Mesodermal cell (in vitro differentiated cells): Measurements from ENCODE around the gene KIAA1755.

Experiments
- H3K27ac ChIP-seq: 2 replicates; pipeline ENCODE4 v1.7.0; 2013; ENCODE audit warnings: mild to moderate bottlenecking, low read depth, low read length, moderate library complexity; ENCODE audit not compliant: severe bottlenecking
- H3K36me3 ChIP-seq: 2 replicates; pipeline ENCODE4 v1.7.1; 2013; ENCODE audit warnings: mild to moderate bottlenecking, low read length, moderate library complexity; ENCODE audit not compliant: control insufficient read depth, insufficient read depth
- H3K4me1 ChIP-seq: one replicate; pipeline ENCODE4 v1.7.1; 2013; ENCODE audit warnings: mild to moderate bottlenecking, low read length; ENCODE audit not compliant: insufficient read depth, control insufficient read depth, poor library complexity, severe bottlenecking
- H3K4me3 ChIP-seq: 2 replicates; pipeline ENCODE4 v1.7.0; 2013; ENCODE audit warnings: low read length, control low read depth, mild to moderate bottlenecking; ENCODE audit not compliant: insufficient read depth, poor library complexity, severe bottlenecking; ENCODE audit errors: extremely low read depth
- H3K9me3 ChIP-seq: 2 replicates; pipeline ENCODE4 v1.7.1; 2013; ENCODE audit warnings: mild to moderate bottlenecking, low read length, moderate library complexity; ENCODE audit not compliant: control insufficient read depth
- WGBS, 2 experiments: methylation state at CpG; one replicate each; pipeline ENCODE4 v1.1.5; 2013; ENCODE audit warnings: missing lambda C conversion rate in 2 of 2; ENCODE audit not compliant: insufficient coverage in 2 of 2; 5-methylcytosine and 5-hydroxymethylcytosine counted together

Gene KIAA1755

DNA sequence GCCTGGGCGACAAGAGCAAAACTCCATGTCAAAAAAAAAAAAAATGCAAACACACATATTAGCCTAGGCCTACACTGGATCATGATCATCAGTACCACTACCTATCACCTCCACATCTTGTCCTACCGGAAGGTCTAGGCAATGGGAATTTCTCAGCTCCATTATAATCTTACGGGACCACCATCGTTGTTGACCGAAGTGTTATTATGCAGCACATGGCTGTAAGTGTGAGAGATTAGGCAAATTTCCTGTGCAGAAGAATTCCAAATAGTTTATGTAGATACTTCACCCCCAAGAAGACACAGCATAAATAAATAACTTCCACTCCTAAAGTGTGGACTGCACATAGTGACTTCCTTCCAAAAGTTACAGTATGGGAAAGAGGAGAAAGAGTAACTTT is 16.8 kb upstream of the KIAA1755 start:
- Histone ChIP-seq H3K4me3 (no peak overlapping the region), H3K9me3 (peaks cover 14% of the 10 kb centered on the region), H3K27ac (no peak overlapping the region), H3K36me3 (no peaks in the 10 kb centered on the region), H3K4me1 (peaks cover 24% of the 10 kb centered on the region)
- WGBS, 2 experiments, result 100% methylated on average over 2 of the region's 5 CpGs; no CpG with 5 or more reads in 1 of the 2 experiments

DNA sequence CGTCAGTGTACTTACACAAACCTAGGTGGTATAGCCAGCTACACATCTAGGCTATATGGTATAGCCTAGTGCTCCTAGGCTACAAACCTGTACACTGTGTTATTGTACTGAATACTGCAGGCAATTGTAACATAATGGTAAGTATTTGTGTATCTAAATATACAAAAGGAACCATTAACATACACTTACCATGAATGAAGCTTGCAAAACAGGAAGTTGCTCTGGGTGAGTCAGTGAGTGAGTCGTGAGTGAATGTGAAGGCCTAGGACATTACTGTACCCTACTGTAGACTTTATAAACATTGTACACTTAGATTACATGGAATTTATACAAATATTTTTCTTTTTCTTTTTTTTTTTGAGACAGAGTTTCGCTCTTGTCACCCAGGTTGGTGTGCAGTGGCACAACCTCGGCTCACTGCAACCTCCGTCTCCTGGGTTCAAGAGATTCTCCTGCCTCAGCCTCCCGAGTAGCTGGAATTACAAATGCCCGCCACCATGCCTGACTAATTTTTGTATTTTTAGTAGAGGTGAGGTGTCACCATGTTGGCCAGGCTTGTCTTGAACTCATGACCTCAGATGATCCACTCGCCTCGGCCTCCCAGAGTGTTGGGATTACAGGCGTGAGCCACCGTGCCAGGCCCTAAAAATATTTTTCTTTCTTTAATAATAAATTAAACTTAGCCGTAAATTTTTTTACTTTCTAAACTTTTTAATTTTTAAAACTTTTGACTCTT is 15.4 kb upstream of the KIAA1755 start:
- H3K4me1 ChIP-seq, result peaks cover 33% of the 10 kb centered on the region
- WGBS, 2 experiments, result 96 to 98% methylated on average over 5 to 8 of the region's 12 CpGs
- no peaks in the 10 kb centered on the region for H3K36me3 ChIP-seq
- H3K4me3 ChIP-seq, result no peak overlapping the region
- peak overlapping the region; percentile 64 for H3K27ac ChIP-seq
- H3K9me3 ChIP-seq, result peaks cover 7% of the 10 kb centered on the region

DNA sequence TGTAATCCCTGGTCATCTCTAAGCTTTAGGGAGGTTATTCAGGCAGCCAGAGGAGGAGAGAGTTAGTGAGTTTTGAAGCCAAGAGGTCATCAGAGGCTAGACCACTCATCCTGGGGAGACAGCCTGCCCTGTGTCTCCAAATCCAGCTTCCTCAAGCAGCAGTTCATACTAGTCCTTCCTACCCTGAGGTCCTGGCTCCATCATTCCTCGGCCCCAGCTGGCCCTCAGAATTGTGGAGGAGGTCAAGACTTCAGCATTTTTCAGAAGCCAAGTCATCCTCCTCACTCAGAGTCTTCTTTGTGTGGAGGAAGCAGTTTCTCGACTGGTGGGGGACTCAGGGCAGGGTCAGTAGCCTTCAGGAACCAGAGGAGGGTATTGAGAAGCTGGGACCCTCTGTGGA is 12.4 kb upstream of the KIAA1755 start:
- Histone ChIP-seq H3K4me1 (peaks cover 34% of the 10 kb centered on the region), H3K36me3 (no peaks in the 10 kb centered on the region), H3K9me3 (peaks cover 6% of the 10 kb centered on the region), H3K4me3 (no peak overlapping the region), H3K27ac (no peak overlapping the region)
- 80 to 88% methylated on average over 1 of the region's 2 CpGs for WGBS, 2 experiments

DNA sequence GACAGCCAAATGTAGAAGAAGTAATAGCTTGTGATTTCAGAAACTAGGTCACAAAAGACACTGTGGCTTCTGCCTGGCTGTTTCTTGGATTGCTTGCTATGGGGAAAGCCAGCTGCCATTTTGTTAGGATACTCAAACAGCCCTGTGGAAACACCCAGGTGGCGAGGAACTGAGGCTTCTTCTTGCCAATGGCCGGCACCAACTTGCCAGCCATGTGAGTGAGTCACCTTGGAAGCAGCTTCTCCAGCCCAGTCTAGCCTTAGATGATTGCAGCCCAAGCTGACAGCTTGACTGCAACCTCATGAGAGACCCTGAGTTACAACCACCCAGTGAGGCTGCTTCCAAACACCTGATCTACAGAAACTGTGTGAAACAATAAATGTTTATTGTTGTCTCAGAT is 11.9 kb upstream of the KIAA1755 start:
- Histone ChIP-seq H3K27ac (no peak overlapping the region), H3K36me3 (no peaks in the 10 kb centered on the region), H3K9me3 (peaks cover 6% of the 10 kb centered on the region), H3K4me1 (peaks cover 30% of the 10 kb centered on the region), H3K4me3 (no peak overlapping the region)
- 85 to 100% methylated on average over 2 of the region's 2 CpGs for WGBS, 2 experiments

DNA sequence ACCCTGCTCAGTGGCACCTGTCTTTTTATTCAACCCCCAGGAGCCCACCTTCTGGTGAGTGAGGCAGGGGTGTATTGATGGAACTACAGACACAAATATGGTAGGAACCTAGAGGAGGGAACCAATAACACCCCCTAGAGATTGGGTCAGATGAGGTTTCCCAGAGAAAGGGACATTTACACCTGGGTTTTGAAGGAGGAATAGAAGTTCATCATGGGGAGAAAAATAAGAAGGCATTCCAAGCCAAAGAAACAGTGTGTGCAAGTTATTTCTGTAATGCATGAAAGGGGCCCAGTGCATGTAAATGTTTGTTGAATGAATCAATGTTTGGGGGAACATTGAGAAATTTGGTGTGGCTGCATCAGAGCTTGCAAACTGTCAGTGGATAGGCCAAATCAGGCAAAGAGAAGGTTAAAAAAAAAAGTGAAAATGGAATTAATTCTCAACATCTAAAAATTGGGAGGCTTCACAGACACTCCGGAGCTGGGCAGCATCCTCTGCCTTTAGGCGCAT is 11.1 kb upstream of the KIAA1755 start:
- WGBS, 2 experiments, result 88 to 100% methylated on average over 1 to 2 of the region's 2 CpGs
- Histone ChIP-seq H3K4me3 (no peak overlapping the region), H3K36me3 (no peaks in the 10 kb centered on the region), H3K9me3 (peaks cover 6% of the 10 kb centered on the region), H3K27ac (no peak overlapping the region), H3K4me1 (peaks cover 28% of the 10 kb centered on the region)

DNA sequence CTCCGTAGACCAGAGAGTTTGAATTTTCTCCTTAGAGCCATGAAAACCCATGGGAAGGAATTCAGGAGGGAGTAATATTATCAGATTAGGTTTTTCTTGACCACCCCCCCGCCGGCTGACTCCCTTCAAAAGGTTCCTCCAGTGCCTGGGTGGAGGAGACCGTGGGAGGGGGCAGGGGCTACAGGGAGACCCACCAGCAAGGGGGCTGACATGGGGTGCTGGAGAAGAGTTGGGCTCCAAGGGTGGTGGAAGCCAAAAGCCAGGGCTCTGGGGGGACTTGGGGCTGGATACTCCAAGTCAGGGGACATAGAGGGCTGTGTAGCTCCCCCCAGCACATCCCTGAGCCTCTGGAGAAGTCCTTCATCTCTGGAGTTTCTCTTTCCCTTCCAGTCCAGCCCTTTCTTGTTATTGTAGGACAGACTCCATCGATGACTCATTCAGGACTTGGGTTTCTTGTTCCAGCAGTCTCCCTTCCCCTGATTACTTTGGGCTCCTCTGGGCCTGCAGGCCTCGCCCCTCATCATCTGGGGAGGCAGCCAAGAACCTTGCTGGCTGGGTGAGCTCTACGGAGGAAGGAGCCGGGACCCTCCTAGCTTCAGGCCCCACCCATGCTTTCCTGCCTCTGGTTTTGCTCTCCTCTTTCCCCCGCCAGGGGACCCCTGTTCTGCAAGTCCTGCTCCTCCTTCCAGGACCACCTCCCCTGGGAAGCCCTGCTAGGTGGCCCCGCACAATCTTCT is 10.5 kb upstream of the KIAA1755 start:
- H3K27ac ChIP-seq, result no peak overlapping the region
- H3K4me3 ChIP-seq, result no peak overlapping the region
- H3K4me1 ChIP-seq, result peaks cover 28% of the 10 kb centered on the region
- H3K36me3 ChIP-seq, result no peaks in the 10 kb centered on the region
- H3K9me3 ChIP-seq, result peaks cover 6% of the 10 kb centered on the region
- 84 to 90% methylated on average over 3 to 4 of the region's 10 CpGs for WGBS, 2 experiments

DNA sequence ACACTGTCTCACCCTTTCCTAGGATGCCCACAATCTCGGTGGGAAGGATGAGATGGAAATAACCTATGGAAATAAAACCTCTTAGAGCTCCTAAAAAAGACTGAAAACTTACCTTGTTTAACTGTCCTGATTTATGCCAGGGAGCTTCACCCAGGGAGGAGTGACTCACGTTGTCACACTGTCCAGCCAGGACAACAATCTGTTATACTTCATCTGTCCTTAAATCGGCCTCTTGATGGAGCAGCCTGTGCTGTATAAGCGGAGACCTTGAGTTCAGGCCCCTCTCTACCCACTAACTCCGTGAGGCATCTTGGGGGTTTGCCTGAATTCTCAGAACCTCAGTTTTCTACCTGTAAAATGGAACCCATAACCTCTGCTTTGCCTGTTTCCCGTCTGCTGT is 9.2 kb upstream of the KIAA1755 start:
- WGBS, 2 experiments, result 90 to 94% methylated on average over 5 of the region's 6 CpGs
- H3K36me3 ChIP-seq, result no peaks in the 10 kb centered on the region

DNA sequence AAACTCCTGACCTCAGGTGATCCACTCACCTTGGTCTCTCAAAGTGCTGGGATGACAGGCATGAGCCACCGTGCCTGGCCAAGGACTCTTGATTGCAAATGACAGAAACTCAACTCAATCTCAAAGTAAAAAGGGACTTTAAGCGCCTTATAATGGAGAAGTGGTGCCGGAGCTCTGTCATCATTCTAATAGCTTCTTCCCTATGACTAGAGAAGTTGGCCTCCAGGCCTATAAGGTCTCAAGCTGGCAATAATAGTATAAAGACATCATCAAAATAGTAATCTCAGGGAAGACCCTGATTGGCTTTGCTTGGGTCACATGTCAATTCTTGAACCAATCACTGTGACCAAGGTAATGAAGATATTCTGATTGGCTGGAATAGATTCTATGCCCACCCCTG is 8.5 kb upstream of the KIAA1755 start:
- Histone ChIP-seq H3K4me3 (no peak overlapping the region), H3K36me3 (no peaks in the 10 kb centered on the region), H3K4me1 (peaks cover 22% of the 10 kb centered on the region), H3K27ac (no peak overlapping the region), H3K9me3 (no peaks in the 10 kb centered on the region)
- 83 to 96% methylated on average over 1 to 3 of the region's 3 CpGs for WGBS, 2 experiments

More for the DNA sequence above, 9.2 kb upstream of the KIAA1755 start:
- no peak overlapping the region for H3K4me3 ChIP-seq
- H3K27ac ChIP-seq, result no peak overlapping the region
- H3K9me3 ChIP-seq, result peaks cover 5% of the 10 kb centered on the region
- H3K4me1 ChIP-seq, result peaks cover 22% of the 10 kb centered on the region

DNA sequence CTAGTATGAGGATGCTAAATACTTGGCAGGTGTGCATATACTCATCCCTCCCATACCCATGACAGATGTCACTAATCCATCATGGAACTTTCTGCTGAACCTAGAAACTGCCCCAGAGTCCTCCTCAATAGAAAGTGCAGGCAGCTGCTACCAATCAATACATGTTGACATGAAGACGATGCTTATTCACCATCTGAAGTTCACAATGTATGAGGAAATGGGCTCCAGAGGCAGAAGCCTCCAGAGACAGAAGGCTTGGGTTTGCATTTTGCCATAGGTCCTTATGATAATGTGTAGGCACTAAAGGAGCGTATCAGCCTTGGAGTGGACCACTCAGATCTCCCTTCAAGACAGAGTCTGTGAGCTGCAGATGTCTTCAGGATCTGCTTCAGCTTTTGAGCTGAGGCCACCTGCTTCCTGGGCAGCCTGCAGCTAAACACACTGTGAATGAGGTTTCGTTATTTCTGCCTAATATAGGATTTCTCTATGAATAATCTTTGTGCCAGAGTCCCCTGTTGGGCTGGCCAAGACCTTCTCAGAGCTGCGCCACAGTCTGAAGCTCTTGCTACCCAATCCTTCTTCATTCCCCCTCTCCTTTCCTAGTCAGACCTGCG is 7.5 kb upstream of the KIAA1755 start:
- Histone ChIP-seq H3K27ac (no peak overlapping the region), H3K36me3 (no peaks in the 10 kb centered on the region), H3K9me3 (no peaks in the 10 kb centered on the region), H3K4me3 (no peak overlapping the region), H3K4me1 (peaks cover 20% of the 10 kb centered on the region)
- WGBS, 2 experiments, result 95 to 100% methylated on average over 4 to 5 of the region's 5 CpGs

DNA sequence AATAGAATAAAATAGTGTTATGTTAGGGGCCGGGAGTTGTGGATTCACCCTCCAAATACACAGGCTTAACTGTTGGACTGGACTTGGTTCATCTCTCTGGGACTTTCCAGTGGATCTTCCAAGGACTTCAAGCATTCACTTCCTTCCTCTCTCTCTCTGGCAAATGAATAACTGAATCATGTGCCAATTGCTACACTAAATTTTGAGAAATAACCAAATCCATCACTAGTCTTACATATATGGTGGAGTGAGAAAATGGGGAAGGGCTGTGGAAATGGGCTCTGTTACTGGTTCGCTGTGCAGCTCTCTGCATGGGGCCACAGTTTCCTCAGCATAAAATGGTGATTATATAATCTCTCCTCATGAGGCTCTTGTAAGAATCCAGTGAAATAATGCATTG is 6.8 kb upstream of the KIAA1755 start:
- 80% methylated on average over 2 of the region's 2 CpGs; no CpG with 5 or more reads in 1 of the 2 experiments for WGBS, 2 experiments
- Histone ChIP-seq H3K9me3 (no peaks in the 10 kb centered on the region), H3K4me3 (no peak overlapping the region), H3K36me3 (no peaks in the 10 kb centered on the region), H3K27ac (no peak overlapping the region), H3K4me1 (peaks cover 12% of the 10 kb centered on the region)
